GM13976 (cell line): ENCODE measurements around the gene PGS1.

Experiments used
- DNase-seq: peaks from one replicate; pipeline ENCODE4 v3.0.0; 2012; ENCODE audit warnings: low spot score
- CTCF ChIP-seq: IDR thresholded peaks from 2 replicates; pipeline ENCODE4 v1.5.1; 2012; ENCODE audit warnings: borderline replicate concordance, mild to moderate bottlenecking; ENCODE audit not compliant: insufficient read depth; ENCODE audit errors: extremely low read depth, missing control alignments, control extremely low read depth
- in situ Hi-C: fragments of 300-500 bp; cut with MboI; formaldehyde crosslinking; loops from one replicate; pipeline ENCODE4 v1.12.0; 2022; ENCODE audit warnings: low sequenced_read_pairs, mixed read lengths, inconsistent platforms; ENCODE audit not compliant: unreplicated experiment

Gene PGS1

GRCh38 chr17:78419970-78420815 is 41.7 kb downstream of the PGS1 start:
- in situ Hi-C loops: no loop called here
- no peak for DNase-seq
- no peak for TF ChIP-seq CTCF

DNA sequence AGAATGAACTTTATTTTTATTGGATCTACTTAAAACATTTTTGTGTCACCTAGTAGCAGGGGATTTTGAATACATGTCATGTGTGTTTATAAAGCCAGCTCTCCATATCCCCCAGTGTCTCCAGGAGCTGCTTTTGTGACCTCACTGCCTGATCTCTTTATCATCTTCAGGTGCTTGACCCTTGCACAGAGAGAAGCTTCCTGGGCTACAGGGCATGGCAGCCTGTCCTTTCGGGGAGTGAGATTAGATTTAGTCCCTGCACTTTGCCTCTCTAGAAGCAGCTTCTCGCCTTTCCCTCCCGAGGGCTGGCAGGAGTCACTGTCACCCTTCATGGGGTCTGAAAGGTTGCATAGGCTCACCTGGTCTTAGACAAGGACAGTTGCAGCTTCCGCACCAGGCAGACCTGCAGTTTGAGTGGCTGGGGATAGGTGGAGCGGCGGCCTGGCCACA is 42.7 kb downstream of the PGS1 start:
- DNase-seq: no peak
- TF ChIP-seq CTCF: no peak
- in situ Hi-C loops: no loop called here

GRCh38 chr17:78421534-78422266 is 43.3 kb downstream of the PGS1 start:
- DNase-seq: peak; percentile 89
- in situ Hi-C loops: no loop called here
- peak; percentile 95 for TF ChIP-seq CTCF

DNA sequence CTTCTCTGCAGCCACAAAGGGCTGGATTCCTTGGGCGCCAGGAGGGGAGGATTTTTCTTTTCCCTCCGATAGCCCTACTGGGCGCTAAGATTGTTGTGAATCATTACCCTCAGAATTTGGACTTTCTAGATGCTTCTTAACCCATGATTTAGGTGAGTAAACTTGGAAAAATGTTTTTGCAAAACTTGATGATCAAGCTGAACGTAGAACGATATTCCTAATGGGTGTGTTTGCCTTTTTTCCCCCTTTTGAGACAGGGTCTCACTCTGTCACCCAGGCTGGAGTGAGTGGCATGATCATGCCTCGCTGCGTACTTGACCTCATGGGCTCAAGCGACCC is 43.8 kb downstream of the PGS1 start:
- TF ChIP-seq CTCF: no peak
- no peak for DNase-seq
- in situ Hi-C loops: no loop called here

DNA sequence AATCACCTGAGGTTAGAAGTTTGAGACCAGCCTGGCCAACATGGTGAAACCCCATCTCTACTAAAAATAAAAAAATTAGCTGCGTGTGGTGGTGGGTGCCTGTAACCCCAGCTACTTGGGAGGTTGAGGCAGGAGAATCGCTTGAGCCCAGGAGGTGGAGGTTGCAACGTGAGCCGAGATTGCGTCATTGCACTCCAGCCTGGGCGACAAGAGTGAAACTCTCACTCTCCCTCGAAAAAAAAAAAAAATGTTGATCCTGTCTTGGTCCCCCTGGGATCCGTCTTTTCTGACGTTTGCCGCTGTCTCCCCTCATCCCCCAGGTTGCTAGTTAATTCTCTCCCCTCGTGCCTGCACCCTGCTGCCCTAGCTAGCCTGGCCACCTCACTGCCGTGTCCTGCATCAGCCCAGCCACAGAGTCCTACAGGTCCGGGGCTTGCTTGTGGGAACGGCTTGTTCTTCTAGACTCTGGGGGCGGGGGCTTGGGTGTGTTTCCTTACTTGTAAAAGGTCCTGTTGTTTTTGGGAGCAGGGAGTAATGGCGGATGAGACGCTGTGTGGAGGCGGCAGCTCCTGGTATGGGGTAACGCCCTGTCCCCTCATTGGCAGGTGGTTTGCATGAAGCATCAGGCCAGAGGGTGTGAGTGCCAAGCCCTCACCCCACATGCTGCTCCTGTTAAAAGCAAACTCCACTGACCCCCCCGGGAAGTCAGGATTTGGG is 44.6 kb downstream of the PGS1 start:
- no peak for TF ChIP-seq CTCF
- in situ Hi-C loops: no loop called here
- DNase-seq: no peak

DNA sequence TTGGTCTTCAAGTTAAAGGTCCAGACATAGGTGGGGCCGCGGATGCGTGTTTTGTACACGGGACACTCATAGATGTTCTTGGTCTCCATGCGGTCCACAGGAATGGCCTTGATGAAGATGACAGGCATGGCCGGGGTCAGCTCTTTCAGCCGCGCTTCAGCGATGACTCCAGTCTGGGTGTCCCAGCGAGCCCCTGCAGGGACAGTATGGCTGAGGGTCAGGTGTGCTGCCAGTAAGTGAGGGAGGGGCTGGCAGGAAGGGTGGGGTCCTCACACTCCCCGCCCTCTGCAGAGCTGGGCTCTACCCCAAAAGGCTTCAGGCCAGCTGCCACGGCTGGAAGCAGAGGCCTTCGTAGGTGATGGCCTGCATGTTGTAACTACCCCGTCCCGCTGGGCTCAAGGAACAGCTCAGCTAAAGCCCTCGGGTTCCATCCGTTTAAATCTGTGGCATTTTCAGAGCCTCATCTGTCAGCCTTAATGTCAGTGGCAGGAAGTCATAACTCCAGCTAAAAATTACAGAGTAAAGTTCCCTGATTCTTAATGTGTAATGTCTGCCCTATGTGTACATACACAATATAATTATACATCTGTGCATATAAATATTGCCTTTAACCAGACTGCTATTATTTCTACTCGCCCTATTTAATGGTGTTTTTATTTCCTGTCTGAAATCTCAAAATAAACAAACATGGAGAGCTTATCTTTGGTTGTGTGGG is 45.7 kb downstream of the PGS1 start:
- no peak for TF ChIP-seq CTCF
- in situ Hi-C loops: no loop called here
- DNase-seq: no peak
